Measurements from ENCODE around the gene PDIA5.

PDIA5 gene

GRCh38 chr3:123119388-123119787 is 52.6 kb downstream of the PDIA5 start:
- no peak for TF ChIP-seq SPI1 (IDR thresholded peaks at IDR 0.05; ENCODE audit: borderline replicate concordance, low read depth)
- no peak for TF ChIP-seq REST (IDR thresholded peaks at IDR 0.05; ENCODE audit: insufficient replicate concordance, low read depth)
- TF ChIP-seq POLR2AphosphoS5 (IDR thresholded peaks at IDR 0.05; ENCODE audit: low read depth): no peak
- no peak for TF ChIP-seq GABPA (IDR thresholded peaks at IDR 0.05; ENCODE audit: low read depth)
- TF ChIP-seq, protein P1, sequence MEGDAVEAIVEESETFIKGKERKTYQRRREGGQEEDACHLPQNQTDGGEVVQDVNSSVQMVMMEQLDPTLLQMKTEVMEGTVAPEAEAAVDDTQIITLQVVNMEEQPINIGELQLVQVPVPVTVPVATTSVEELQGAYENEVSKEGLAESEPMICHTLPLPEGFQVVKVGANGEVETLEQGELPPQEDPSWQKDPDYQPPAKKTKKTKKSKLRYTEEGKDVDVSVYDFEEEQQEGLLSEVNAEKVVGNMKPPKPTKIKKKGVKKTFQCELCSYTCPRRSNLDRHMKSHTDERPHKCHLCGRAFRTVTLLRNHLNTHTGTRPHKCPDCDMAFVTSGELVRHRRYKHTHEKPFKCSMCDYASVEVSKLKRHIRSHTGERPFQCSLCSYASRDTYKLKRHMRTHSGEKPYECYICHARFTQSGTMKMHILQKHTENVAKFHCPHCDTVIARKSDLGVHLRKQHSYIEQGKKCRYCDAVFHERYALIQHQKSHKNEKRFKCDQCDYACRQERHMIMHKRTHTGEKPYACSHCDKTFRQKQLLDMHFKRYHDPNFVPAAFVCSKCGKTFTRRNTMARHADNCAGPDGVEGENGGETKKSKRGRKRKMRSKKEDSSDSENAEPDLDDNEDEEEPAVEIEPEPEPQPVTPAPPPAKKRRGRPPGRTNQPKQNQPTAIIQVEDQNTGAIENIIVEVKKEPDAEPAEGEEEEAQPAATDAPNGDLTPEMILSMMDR (IDR thresholded peaks at IDR 0.05; ENCODE audit: insufficient read depth, low read length): no peak
- DNase-seq (ENCODE audit: low read depth in 1 of 2, low spot score in 1 of 2): no peak
- H3K27ac ChIP-seq (replicated peaks): no peak overlapping the region
- H3K27me3 ChIP-seq (ENCODE audit: insufficient read depth, poor library complexity, severe bottlenecking): no peaks in the 10 kb centered on the region
- no peak overlapping the region for H3K4me3 ChIP-seq (replicated peaks; ENCODE audit: insufficient read depth, low read length)

DNA sequence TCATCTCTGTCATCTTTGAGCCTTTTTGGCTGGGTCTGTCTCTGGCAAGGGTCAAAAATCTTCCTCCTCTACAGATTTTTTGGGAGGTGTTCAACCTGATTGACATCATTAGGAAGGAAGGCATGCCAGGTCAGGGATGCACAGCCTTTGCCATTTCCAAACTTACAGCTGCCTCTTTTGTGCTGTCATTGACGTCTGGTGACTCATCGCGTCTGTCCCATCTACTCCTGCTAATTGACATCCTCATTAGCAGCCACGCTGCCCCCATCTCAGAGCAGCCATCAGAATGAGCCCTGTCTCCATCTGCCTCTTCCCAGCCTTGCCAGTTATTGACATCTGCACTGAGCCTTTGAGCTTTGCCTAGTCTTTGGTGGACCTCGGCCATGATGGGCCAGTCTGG is 53.0 kb downstream of the PDIA5 start:
- no peak overlapping the region for H3K27ac ChIP-seq (replicated peaks)
- H3K4me3 ChIP-seq (replicated peaks; ENCODE audit: insufficient read depth, low read length): no peak overlapping the region
- no peaks in the 10 kb centered on the region for H3K27me3 ChIP-seq (ENCODE audit: insufficient read depth, poor library complexity, severe bottlenecking)
- no peak for TF ChIP-seq SPI1 (IDR thresholded peaks at IDR 0.05; ENCODE audit: borderline replicate concordance, low read depth)
- no peak for TF ChIP-seq REST (IDR thresholded peaks at IDR 0.05; ENCODE audit: insufficient replicate concordance, low read depth)
- TF ChIP-seq POLR2AphosphoS5 (IDR thresholded peaks at IDR 0.05; ENCODE audit: low read depth): no peak
- no peak for TF ChIP-seq GABPA (IDR thresholded peaks at IDR 0.05; ENCODE audit: low read depth)
- TF ChIP-seq, protein P1 (IDR thresholded peaks at IDR 0.05; ENCODE audit: insufficient read depth, low read length): no peak
- no peak for DNase-seq (ENCODE audit: low read depth in 1 of 2, low spot score in 1 of 2)

GRCh38 chr3:123120573-123120972 is 53.7 kb downstream of the PDIA5 start:
- H3K4me3 ChIP-seq (replicated peaks; ENCODE audit: insufficient read depth, low read length): no peak overlapping the region
- no peak for DNase-seq (ENCODE audit: low read depth in 1 of 2, low spot score in 1 of 2)
- no peak for TF ChIP-seq REST (IDR thresholded peaks at IDR 0.05; ENCODE audit: insufficient replicate concordance, low read depth)
- TF ChIP-seq, protein P1 (IDR thresholded peaks at IDR 0.05; ENCODE audit: insufficient read depth, low read length): no peak
- TF ChIP-seq POLR2AphosphoS5 (IDR thresholded peaks at IDR 0.05; ENCODE audit: low read depth): no peak
- TF ChIP-seq GABPA (IDR thresholded peaks at IDR 0.05; ENCODE audit: low read depth): no peak
- TF ChIP-seq SPI1 (IDR thresholded peaks at IDR 0.05; ENCODE audit: borderline replicate concordance, low read depth): no peak

More at GRCh38 chr3:123120573-123120972, 53.7 kb downstream of the PDIA5 start:
- Histone ChIP-seq H3K27me3 (ENCODE audit: insufficient read depth, poor library complexity, severe bottlenecking) (no peaks in the 10 kb centered on the region), H3K27ac (replicated peaks) (no peak overlapping the region)
